SK-N-SH treated with all-trans-retinoic acid at 6 μM for 48 hours (cell line): Measurements from ENCODE around the gene ZNF783.

Experiments used
- ATAC-seq: fragments of 200-7000 bp; cut with Tn5 transposase; 3 replicates; pipeline ENCODE4 v1.9.1; 2020; ENCODE audit warnings: mild to moderate bottlenecking, moderate library complexity
- ARNTL ChIP-seq: fragments of 450-650 bp; formaldehyde crosslinking; IDR thresholded peaks from 2 replicates; pipeline ENCODE4 v1.5.0; 2020; ENCODE audit warnings: low read depth, mild to moderate bottlenecking, moderate library complexity, borderline replicate concordance
- BACH2 ChIP-seq: fragments of 250-450 bp; sonication (Bioruptor Pico); IDR thresholded peaks from 2 replicates; pipeline ENCODE4 v1.9.0; 2021; ENCODE audit warnings: mild to moderate bottlenecking, borderline replicate concordance
- CSDC2 ChIP-seq: fragments of 250-450 bp; sonication (Bioruptor Pico); IDR thresholded peaks from 2 replicates; pipeline ENCODE4 v1.5.0; 2020; ENCODE audit warnings: mild to moderate bottlenecking, moderate library complexity
- CSRNP3 ChIP-seq: fragments of 250-450 bp; sonication (Bioruptor Pico); IDR thresholded peaks from 2 replicates; pipeline ENCODE4 v1.5.1; 2021; ENCODE audit warnings: mild to moderate bottlenecking, moderate library complexity
- ESRRG ChIP-seq: fragments of 250-450 bp; sonication (Bioruptor Pico); IDR thresholded peaks from 2 replicates; pipeline ENCODE4 v1.6.1; 2021; ENCODE audit warnings: mild to moderate bottlenecking
- GLIS3 ChIP-seq: fragments of 250-450 bp; sonication (Bioruptor Pico); IDR thresholded peaks from 2 replicates; pipeline ENCODE4 v1.5.0; 2020; ENCODE audit warnings: mild to moderate bottlenecking, moderate library complexity
- ISL1 ChIP-seq: fragments of 250-450 bp; sonication (Bioruptor Pico); IDR thresholded peaks from 2 replicates; pipeline ENCODE4 v2.1.2; 2022; ENCODE audit warnings: mild to moderate bottlenecking, moderate library complexity
- OSR1 ChIP-seq: fragments of 250-450 bp; sonication (Bioruptor Pico); IDR thresholded peaks from 2 replicates; pipeline ENCODE4 v1.8.0; 2022; ENCODE audit warnings: moderate library complexity, mild to moderate bottlenecking, inconsistent platforms
- PPARA ChIP-seq: fragments of 250-450 bp; sonication (Bioruptor Pico); IDR thresholded peaks from 2 replicates; pipeline ENCODE4 v1.5.0; 2020; ENCODE audit warnings: mild to moderate bottlenecking, borderline replicate concordance
- RARB ChIP-seq: fragments of 250-450 bp; sonication (Bioruptor Pico); IDR thresholded peaks from 2 replicates; pipeline ENCODE4 v1.8.0; 2021; ENCODE audit warnings: mild to moderate bottlenecking, moderate library complexity
- SNAI2 ChIP-seq: fragments of 250-450 bp; sonication (Bioruptor Pico); IDR thresholded peaks from 2 replicates; pipeline ENCODE4 v1.5.0; 2020; ENCODE audit warnings: mild to moderate bottlenecking, moderate library complexity
- TCF4 ChIP-seq: fragments of 250-450 bp; sonication (Bioruptor Pico); IDR thresholded peaks from 2 replicates; pipeline ENCODE4 v1.8.0; 2021; ENCODE audit warnings: mild to moderate bottlenecking, moderate library complexity, borderline replicate concordance
- TOX ChIP-seq: fragments of 250-450 bp; sonication (Bioruptor Pico); IDR thresholded peaks from 2 replicates; pipeline ENCODE4 v1.8.0; 2021; ENCODE audit warnings: mild to moderate bottlenecking, moderate library complexity, borderline replicate concordance
- ZC3H10 ChIP-seq: fragments of 250-450 bp; sonication (Bioruptor Pico); IDR thresholded peaks from 2 replicates; pipeline ENCODE4 v1.5.1; 2021; ENCODE audit warnings: mild to moderate bottlenecking, moderate library complexity
- ZFP3 ChIP-seq: fragments of 250-450 bp; sonication (Bioruptor Pico); IDR thresholded peaks from 2 replicates; pipeline ENCODE4 v1.5.0; 2020; ENCODE audit warnings: mild to moderate bottlenecking, moderate library complexity
- ZFP30 ChIP-seq: fragments of 450-650 bp; formaldehyde crosslinking; IDR thresholded peaks from 2 replicates; pipeline ENCODE4 v1.5.0; 2022; ENCODE audit warnings: mild to moderate bottlenecking, moderate library complexity
- ZNF565 ChIP-seq: fragments of 450-650 bp; formaldehyde crosslinking; conservative IDR thresholded peaks from 2 replicates; pipeline ENCODE4 v1.5.0; 2020; ENCODE audit warnings: low read depth, mild to moderate bottlenecking, moderate library complexity
- ZNF70 ChIP-seq: fragments of 450-650 bp; formaldehyde crosslinking; IDR thresholded peaks from 2 replicates; pipeline ENCODE4 v1.5.0; 2020; ENCODE audit warnings: mild to moderate bottlenecking, moderate library complexity
- ZNF8 ChIP-seq: fragments of 450-650 bp; formaldehyde crosslinking; IDR thresholded peaks from 2 replicates; pipeline ENCODE4 v1.5.0; 2020; ENCODE audit warnings: mild to moderate bottlenecking, moderate library complexity
- TF ChIP-seq, protein P1 (sequence below): fragments of 250-450 bp; sonication (Bioruptor Pico); IDR thresholded peaks from 2 replicates; pipeline ENCODE4 v1.8.0; 2021; ENCODE audit warnings: low read depth, mild to moderate bottlenecking, moderate library complexity, borderline replicate concordance
- TF ChIP-seq, protein P2 (sequence below): fragments of 250-450 bp; sonication (Bioruptor Pico); IDR thresholded peaks from 2 replicates; pipeline ENCODE4 v1.5.0; 2020; ENCODE audit warnings: mild to moderate bottlenecking, moderate library complexity
- TF ChIP-seq, protein P3 (sequence below): fragments of 250-450 bp; sonication (Bioruptor Pico); IDR thresholded peaks from 2 replicates; pipeline ENCODE4 v1.5.1; 2020; ENCODE audit warnings: low read depth, mild to moderate bottlenecking, moderate library complexity
- TF ChIP-seq, protein P4 (sequence below): fragments of 250-450 bp; sonication (Bioruptor Pico); IDR thresholded peaks from 2 replicates; pipeline ENCODE4 v1.8.0; 2020; ENCODE audit warnings: mild to moderate bottlenecking, moderate library complexity, borderline replicate concordance

The ZNF783 gene

GRCh38 chr7:149283321-149283720 is 21.3 kb downstream of the ZNF783 start:
- TF ChIP-seq ZFP3 (CRISPR knock-in tag) (no peak), ZFP30 (CRISPR knock-in tag) (no peak), OSR1 (CRISPR knock-in tag) (no peak), SNAI2 (no peak), CSDC2 (CRISPR knock-in tag) (no peak), CSRNP3 (CRISPR knock-in tag) (no peak), TOX (CRISPR knock-in tag) (no peak), TCF4 (CRISPR knock-in tag) (no peak), ZNF8 (CRISPR knock-in tag) (no peak), GLIS3 (no peak), ZNF565 (no peak), ARNTL (CRISPR knock-in tag) (no peak), ISL1 (CRISPR knock-in tag) (no peak), BACH2 (CRISPR knock-in tag) (no peak), PPARA (CRISPR knock-in tag) (no peak), ZNF70 (CRISPR knock-in tag) (no peak)
- TF ChIP-seq, protein P1, sequence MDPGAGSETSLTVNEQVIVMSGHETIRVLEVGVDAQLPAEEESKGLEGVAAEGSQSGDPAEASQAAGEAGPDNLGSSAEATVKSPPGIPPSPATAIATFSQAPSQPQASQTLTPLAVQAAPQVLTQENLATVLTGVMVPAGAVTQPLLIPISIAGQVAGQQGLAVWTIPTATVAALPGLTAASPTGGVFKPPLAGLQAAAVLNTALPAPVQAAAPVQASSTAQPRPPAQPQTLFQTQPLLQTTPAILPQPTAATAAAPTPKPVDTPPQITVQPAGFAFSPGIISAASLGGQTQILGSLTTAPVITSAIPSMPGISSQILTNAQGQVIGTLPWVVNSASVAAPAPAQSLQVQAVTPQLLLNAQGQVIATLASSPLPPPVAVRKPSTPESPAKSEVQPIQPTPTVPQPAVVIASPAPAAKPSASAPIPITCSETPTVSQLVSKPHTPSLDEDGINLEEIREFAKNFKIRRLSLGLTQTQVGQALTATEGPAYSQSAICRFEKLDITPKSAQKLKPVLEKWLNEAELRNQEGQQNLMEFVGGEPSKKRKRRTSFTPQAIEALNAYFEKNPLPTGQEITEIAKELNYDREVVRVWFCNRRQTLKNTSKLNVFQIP (CRISPR knock-in tag), result no peak
- TF ChIP-seq, protein P2, sequence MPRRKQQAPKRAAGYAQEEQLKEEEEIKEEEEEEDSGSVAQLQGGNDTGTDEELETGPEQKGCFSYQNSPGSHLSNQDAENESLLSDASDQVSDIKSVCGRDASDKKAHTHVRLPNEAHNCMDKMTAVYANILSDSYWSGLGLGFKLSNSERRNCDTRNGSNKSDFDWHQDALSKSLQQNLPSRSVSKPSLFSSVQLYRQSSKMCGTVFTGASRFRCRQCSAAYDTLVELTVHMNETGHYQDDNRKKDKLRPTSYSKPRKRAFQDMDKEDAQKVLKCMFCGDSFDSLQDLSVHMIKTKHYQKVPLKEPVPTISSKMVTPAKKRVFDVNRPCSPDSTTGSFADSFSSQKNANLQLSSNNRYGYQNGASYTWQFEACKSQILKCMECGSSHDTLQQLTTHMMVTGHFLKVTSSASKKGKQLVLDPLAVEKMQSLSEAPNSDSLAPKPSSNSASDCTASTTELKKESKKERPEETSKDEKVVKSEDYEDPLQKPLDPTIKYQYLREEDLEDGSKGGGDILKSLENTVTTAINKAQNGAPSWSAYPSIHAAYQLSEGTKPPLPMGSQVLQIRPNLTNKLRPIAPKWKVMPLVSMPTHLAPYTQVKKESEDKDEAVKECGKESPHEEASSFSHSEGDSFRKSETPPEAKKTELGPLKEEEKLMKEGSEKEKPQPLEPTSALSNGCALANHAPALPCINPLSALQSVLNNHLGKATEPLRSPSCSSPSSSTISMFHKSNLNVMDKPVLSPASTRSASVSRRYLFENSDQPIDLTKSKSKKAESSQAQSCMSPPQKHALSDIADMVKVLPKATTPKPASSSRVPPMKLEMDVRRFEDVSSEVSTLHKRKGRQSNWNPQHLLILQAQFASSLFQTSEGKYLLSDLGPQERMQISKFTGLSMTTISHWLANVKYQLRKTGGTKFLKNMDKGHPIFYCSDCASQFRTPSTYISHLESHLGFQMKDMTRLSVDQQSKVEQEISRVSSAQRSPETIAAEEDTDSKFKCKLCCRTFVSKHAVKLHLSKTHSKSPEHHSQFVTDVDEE (CRISPR knock-in tag), result no peak
- TF ChIP-seq, protein P3, sequence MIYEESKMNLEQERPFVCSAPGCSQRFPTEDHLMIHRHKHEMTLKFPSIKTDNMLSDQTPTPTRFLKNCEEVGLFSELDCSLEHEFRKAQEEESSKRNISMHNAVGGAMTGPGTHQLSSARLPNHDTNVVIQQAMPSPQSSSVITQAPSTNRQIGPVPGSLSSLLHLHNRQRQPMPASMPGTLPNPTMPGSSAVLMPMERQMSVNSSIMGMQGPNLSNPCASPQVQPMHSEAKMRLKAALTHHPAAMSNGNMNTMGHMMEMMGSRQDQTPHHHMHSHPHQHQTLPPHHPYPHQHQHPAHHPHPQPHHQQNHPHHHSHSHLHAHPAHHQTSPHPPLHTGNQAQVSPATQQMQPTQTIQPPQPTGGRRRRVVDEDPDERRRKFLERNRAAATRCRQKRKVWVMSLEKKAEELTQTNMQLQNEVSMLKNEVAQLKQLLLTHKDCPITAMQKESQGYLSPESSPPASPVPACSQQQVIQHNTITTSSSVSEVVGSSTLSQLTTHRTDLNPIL, result no peak
- TF ChIP-seq, protein P4, sequence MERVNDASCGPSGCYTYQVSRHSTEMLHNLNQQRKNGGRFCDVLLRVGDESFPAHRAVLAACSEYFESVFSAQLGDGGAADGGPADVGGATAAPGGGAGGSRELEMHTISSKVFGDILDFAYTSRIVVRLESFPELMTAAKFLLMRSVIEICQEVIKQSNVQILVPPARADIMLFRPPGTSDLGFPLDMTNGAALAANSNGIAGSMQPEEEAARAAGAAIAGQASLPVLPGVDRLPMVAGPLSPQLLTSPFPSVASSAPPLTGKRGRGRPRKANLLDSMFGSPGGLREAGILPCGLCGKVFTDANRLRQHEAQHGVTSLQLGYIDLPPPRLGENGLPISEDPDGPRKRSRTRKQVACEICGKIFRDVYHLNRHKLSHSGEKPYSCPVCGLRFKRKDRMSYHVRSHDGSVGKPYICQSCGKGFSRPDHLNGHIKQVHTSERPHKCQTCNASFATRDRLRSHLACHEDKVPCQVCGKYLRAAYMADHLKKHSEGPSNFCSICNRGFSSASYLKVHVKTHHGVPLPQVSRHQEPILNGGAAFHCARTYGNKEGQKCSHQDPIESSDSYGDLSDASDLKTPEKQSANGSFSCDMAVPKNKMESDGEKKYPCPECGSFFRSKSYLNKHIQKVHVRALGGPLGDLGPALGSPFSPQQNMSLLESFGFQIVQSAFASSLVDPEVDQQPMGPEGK (CRISPR knock-in tag), result no peak
- no peak for ATAC-seq

DNA sequence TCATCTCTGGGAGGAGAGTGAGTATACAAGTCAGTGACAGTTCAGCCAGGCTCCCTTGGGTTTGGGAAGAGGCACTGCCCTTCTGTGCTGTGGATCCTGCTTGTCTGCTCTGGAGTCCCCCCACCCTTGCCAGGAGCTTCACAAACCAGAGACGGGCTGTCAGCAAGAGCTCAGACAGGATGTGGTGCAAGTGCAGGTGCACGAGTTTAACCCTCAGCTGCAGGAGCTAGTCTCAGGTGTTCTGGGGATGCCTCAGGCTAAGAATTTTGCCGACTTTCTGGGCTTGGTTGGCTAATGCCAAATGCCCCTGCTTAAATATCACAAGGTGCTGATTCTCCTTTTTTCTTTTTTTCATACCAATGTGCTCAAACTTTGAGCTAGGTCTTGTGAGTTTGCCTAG is 22.3 kb downstream of the ZNF783 start:
- no peak for ATAC-seq
- TF ChIP-seq ISL1 (CRISPR knock-in tag), result no peak
- TF ChIP-seq ZFP3 (CRISPR knock-in tag), result no peak
- TF ChIP-seq GLIS3, result no peak
- TF ChIP-seq TCF4 (CRISPR knock-in tag), result no peak
- no peak for TF ChIP-seq BACH2 (CRISPR knock-in tag)
- TF ChIP-seq ESRRG (CRISPR knock-in tag), result no peak
- no peak for TF ChIP-seq RARB (CRISPR knock-in tag)
- no peak for TF ChIP-seq ZNF565
- no peak for TF ChIP-seq CSRNP3 (CRISPR knock-in tag)
- TF ChIP-seq, protein P4 (CRISPR knock-in tag), result no peak
- TF ChIP-seq ZNF8 (CRISPR knock-in tag), result no peak
- TF ChIP-seq, protein P1 (CRISPR knock-in tag), result no peak
- no peak for TF ChIP-seq ZC3H10 (CRISPR knock-in tag)
- TF ChIP-seq OSR1 (CRISPR knock-in tag), result no peak
